Keratinocyte (primary cell): ENCODE data around the gene SLC2A9. TPM values are rescaled to one million over a fixed set of nuclear protein-coding genes. Genes with fewer than 3 reads are reported as not detected.

Experiments
- DNase-seq: peaks from one replicate; pipeline ENCODE4 v3.0.0-alpha.2; 2011; ENCODE audit warnings: low read depth, missing footprints, low spot score
- FAIRE-seq: peaks from 2 replicates; lab custom pipeline; 2011; peaks lifted over from hg19 to GRCh38; lab: Jason Lieb, UNC
- H2AFZ ChIP-seq: 2 replicates; pipeline ENCODE4 v1.6.0; 2012; ENCODE audit warnings: low read length, control low read depth, inconsistent platforms; ENCODE audit not compliant: control insufficient read depth
- H3K27ac ChIP-seq: 2 replicates; pipeline ENCODE4 v1.5.1; 2011; ENCODE audit warnings: low read length; ENCODE audit not compliant: control insufficient read depth, insufficient read depth
- H3K27me3 ChIP-seq: 3 replicates; pipeline ENCODE4 v1.6.0; 2011; ENCODE audit warnings: low read length; ENCODE audit not compliant: control insufficient read depth, insufficient read depth; ENCODE audit errors: extremely low read depth
- H3K36me3 ChIP-seq, 2 experiments: 2 replicates in 1 of 2; 3 replicates in 1 of 2; pipeline ENCODE4 v1.5.1; 2011; ENCODE audit warnings: low read length in 2 of 2, mild to moderate bottlenecking in 1 of 2; ENCODE audit not compliant: control insufficient read depth in 2 of 2, insufficient read depth in 2 of 2; ENCODE audit errors: extremely low read depth in 1 of 2
- H3K4me1 ChIP-seq: 3 replicates; pipeline ENCODE4 v1.5.1; 2011; ENCODE audit warnings: low read length; ENCODE audit not compliant: control insufficient read depth, insufficient read depth; ENCODE audit errors: extremely low read depth
- H3K4me2 ChIP-seq: 3 replicates; pipeline ENCODE4 v1.6.0; 2011; ENCODE audit warnings: low read depth, low read length; ENCODE audit not compliant: control insufficient read depth, insufficient read depth; ENCODE audit errors: extremely low read depth
- H3K4me3 ChIP-seq, 3 experiments: fragments of 200-600 bp in 1 of 3; sonication (generic) in 1 of 3; 2 replicates in 2 of 3; 3 replicates in 1 of 3; pipeline ENCODE4 v1.5.1; 2011 to 2016; ENCODE audit warnings: low read length in 3 of 3, mild to moderate bottlenecking in 3 of 3, control low read depth in 2 of 3, inconsistent platforms in 1 of 3, low read depth in 1 of 3, mixed read lengths in 1 of 3, mixed run types in 1 of 3, moderate library complexity in 1 of 3; ENCODE audit not compliant: control insufficient read depth in 2 of 3, insufficient read depth in 2 of 3; ENCODE audit errors: extremely low read depth in 1 of 3
- H3K79me2 ChIP-seq: 2 replicates; pipeline ENCODE4 v1.6.0; 2012; ENCODE audit warnings: low read length; ENCODE audit not compliant: control insufficient read depth, insufficient read depth
- H3K9ac ChIP-seq: 3 replicates; pipeline ENCODE4 v1.6.0; 2011; ENCODE audit warnings: low read length; ENCODE audit not compliant: control insufficient read depth, insufficient read depth; ENCODE audit errors: extremely low read depth
- H3K9me1 ChIP-seq: 3 replicates; pipeline ENCODE4 v1.6.0; 2011; ENCODE audit warnings: low read length; ENCODE audit not compliant: control insufficient read depth, insufficient read depth; ENCODE audit errors: extremely low read depth
- H3K9me3 ChIP-seq: 2 replicates; pipeline ENCODE4 v1.5.1; 2012; ENCODE audit warnings: low read depth, low read length; ENCODE audit not compliant: control insufficient read depth
- H4K20me1 ChIP-seq: 3 replicates; pipeline ENCODE4 v1.6.0; 2011; ENCODE audit warnings: low read length; ENCODE audit not compliant: control insufficient read depth, insufficient read depth; ENCODE audit errors: extremely low read depth
- CTCF ChIP-seq, 3 experiments: IDR thresholded peaks in 1 of 3; conservative IDR thresholded peaks in 1 of 3; optimal IDR thresholded peaks in 1 of 3; 2 replicates in 2 of 3; 3 replicates in 1 of 3; pipeline versions ENCODE3 to v1.5.1; 2011; ENCODE audit warnings: low read length in 3 of 3, mild to moderate bottlenecking in 3 of 3, moderate library complexity in 2 of 3, control low read depth in 1 of 3, inconsistent platforms in 1 of 3; ENCODE audit not compliant: insufficient read depth in 2 of 3; ENCODE audit errors: extremely low read depth in 1 of 3
- EZH2 ChIP-seq: IDR thresholded peaks from one replicate; pipeline ENCODE4 v1.6.1; 2012; ENCODE audit warnings: inconsistent platforms, mild to moderate bottlenecking, low read length, moderate library complexity
- dilution Hi-C: fragments of 300-500 bp; cut with MboI; formaldehyde crosslinking; loops from one replicate; pipeline ENCODE4 v1.7.0; 2020; ENCODE audit warnings: low sequenced_read_pairs; ENCODE audit not compliant: extremely low pct_ligation_motif_present
- polyA plus RNA-seq, 5 experiments: library from polyadenylated mRNA; depleted of rRNA in 3 of 5; stranded (reverse) in 3 of 5; stranded (forward) in 1 of 5; unstranded in 1 of 5; fragments of >200 nt; gene quantifications; 1 replicate in 1 of 5; 2 replicates in 3 of 5; 3 replicates in 1 of 5; pipeline versions ENCODE4 v1.2.1 to v1.2.3, GENCODE V29; 2011 to 2012; ENCODE audit warnings: missing spikeins in 2 of 5, low read depth in 1 of 5, low replicate concordance in 1 of 5

SLC2A9 gene
- polyA plus RNA-seq, 1 donor (not counting 4 experiments of a cell fraction or from before 2014, with no cell fraction given): 37.3 TPM

DNA sequence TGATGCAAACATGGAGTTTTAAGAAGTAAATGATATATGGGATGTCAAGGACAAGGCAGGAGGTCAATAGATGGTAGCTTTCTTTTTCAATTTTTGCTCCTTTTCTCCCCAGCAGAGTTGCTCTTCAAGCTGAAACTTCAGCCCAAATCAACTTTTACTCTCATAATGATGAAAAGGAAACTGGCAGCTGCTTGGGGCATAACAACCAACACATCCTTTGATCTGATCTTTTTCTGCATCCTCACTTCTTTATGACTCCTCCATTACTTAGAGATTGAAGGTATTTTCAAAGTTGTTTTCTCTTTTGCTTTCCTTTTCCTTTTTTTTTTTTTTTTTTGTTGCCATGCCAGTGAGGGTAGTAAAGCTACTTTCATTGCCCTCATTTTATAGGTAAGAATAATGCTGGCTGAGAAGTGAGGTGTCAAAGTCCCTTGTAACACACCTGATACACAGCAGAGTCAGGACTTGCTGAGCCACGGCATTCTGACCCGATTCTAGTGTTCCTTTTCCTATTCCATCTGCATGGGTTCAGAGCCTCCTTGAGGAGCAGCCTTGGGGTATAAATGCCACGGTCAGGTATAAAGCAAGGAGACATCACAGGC, 26.9 kb downstream of the SLC2A9 start:
- Histone ChIP-seq H3K36me3 (peaks cover 18 to 25% of the 10 kb centered on the region in 2 experiments), H4K20me1 (peaks cover 2% of the 10 kb centered on the region), H2AFZ (no peak overlapping the region), H3K27me3 (no peaks in the 10 kb centered on the region), H3K27ac (no peak overlapping the region), H3K4me2 (no peak overlapping the region), H3K9me1 (no peaks in the 10 kb centered on the region), H3K9me3 (no peaks in the 10 kb centered on the region), H3K9ac (no peak overlapping the region), H3K4me3 (no peak overlapping the region), H3K4me1 (peaks cover 2% of the 10 kb centered on the region), H3K79me2 (peaks cover 20% of the 10 kb centered on the region)
- no peak for TF ChIP-seq CTCF (optimal IDR thresholded peaks at IDR 0.05 in 1 of 3, IDR thresholded peaks at IDR 0.05 in 1 of 3, conservative IDR thresholded peaks at IDR 0.05 in 1 of 3; ENCODE audit: extremely low read depth in 1 of 3, insufficient read depth in 2 of 3, low read length in 3 of 3)
- no peak for TF ChIP-seq EZH2
- DNase-seq: no peak
- dilution Hi-C loops: no loop called here
- FAIRE-seq: no peak

- Histone ChIP-seq H3K9ac (no peak overlapping the region), H3K4me1 (no peaks in the 10 kb centered on the region), H3K27me3 (no peaks in the 10 kb centered on the region), H2AFZ (no peak overlapping the region), H3K79me2 (no peaks in the 10 kb centered on the region), H3K4me2 (no peak overlapping the region), H3K36me3 (peaks cover 24 to 28% of the 10 kb centered on the region in 2 experiments), H3K9me1 (no peaks in the 10 kb centered on the region), H3K27ac (no peak overlapping the region), H3K9me3 (no peaks in the 10 kb centered on the region), H4K20me1 (peaks cover 2% of the 10 kb centered on the region), H3K4me3 (no peak overlapping the region)
- DNase-seq: no peak
- no peak for FAIRE-seq
- TF ChIP-seq CTCF (optimal IDR thresholded peaks at IDR 0.05 in 1 of 3, IDR thresholded peaks at IDR 0.05 in 1 of 3, conservative IDR thresholded peaks at IDR 0.05 in 1 of 3; ENCODE audit: extremely low read depth in 1 of 3, insufficient read depth in 2 of 3, low read length in 3 of 3): no peak
- no peak for TF ChIP-seq EZH2
- dilution Hi-C loops: no loop called here
These were observed 31.2 kb downstream of the SLC2A9 start for GRCh38 chr4:9989918-9990635.
